Measurements from ENCODE around the gene PARD3B. TPM values are rescaled to one million over a fixed set of nuclear protein-coding genes. Genes with fewer than 3 reads are reported as not detected.

PARD3B gene
- polyA plus RNA-seq, 1 donor = 37.4 TPM

DNA sequence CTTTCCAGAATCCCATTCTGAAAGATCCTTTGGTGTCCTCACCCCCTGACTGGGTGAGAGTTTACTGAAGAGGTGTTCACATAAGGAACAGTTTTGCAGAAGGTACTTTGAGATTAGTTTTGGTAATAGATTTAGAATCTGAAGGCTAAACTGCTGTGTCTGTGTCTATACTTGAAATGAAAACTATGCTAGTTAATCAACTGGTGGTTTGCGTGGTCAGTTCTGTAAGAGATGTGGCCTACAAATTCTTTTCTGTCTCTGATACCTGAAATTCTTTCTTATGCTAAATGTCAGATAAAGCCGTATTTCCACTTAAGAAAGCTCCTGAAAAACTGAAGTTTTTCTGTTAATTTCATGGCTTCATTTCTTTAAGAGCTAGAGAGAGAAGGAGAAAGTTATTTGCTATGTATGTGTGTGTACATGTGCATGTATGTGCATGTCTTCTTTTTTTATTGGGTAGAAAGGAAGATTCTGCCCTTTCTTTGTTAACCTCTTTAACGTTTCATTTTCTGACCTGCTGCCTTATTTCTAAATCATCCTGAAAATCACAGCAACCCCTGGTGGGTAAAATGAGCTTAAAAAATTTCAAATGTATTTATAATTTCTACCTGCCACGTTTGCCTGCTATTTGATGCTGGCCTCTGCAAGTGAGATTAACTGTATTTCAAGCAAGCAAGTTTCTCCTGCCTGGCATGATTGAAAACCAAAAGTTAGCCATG, 585.0 kb downstream of the PARD3B start:
- no peak for DNase-seq

DNA sequence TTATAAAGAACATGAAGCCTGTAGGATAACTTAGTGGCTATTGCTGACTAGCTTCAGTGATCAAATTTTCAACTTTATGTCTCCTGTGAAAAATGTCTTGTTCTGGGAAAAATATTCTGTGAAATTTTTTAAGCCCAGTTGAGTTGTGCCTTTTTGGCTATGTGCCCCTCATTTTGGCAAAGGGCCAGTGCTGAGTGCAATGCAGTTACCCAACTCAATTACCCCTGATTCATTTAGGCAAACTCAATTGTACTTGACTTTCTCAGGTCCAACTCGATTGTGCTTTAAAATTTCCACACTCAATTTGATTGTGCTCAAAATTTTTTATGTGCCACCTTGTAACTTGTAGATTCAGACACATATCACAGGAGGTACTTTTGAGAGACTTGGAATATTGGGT, 588.3 kb downstream of the PARD3B start:
- no peak for DNase-seq

DNA sequence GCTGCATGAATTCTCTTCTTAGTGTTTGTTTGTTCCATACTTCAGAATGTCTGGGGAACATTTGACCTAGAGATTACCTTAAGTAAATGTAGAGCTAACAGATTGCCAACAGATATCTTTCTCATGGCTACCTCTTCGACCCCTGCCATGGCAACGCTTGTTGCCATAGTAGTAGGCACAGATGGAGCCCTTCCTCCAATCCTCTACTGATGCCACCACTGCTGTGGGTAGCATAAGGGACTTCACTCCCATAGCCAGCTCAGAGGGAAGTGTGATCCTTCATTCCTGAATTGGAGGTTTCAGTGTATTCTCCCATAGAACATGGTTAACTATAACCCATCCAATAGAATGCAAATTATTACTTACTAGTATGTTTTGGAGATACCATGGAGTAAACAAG, 593.5 kb downstream of the PARD3B start:
- DNase-seq = no peak

DNA sequence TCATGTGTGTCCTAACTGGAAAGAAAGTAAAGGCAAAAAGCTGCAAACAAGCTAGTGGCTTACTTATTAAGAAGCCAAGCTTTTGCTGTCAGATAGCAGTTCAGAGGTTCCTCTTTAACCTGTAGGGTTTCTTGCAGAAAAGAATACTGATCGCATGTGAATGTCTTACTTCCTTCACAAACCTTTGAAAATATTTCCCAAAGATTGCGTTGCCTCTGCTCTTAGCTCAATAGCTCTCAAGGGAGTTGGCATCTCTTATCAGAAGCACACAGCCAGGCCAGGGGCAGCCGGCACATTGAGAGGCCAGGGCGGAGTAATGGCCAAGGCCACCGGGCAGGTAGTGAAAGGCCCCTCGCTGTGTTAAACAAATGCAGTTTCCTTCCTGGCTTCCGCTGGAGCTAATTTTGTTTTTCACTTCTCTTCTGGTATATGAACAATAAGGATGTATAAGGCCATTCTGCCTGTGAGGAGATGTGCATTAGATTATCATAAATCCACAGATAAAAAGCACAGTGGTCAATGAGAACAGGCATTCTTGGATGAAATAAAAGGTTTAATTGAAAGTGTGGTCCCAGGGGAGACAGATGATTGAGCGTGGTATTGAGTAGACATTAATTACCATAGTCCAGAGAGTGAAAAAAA, 594.7 kb downstream of the PARD3B start:
- DNase-seq = no peak

DNA sequence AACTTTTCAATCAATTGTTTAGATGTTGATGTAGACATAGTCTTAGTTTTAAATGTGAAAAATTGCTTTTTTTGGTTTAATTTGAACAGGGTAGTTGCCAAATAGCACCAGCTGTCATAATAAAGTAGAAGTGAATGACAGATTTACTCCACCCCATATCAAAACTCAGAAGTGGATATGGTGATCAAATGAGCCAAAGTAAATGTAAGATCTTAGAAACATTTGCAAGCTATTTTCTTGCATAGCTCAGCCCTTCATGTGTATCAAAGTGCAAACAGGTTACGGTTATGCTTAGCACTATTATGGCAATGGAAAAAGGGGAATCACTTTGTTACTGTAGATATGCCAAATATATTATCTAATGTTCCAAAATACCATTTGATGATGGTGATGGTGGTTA, 596.1 kb downstream of the PARD3B start:
- no peak for DNase-seq

DNA sequence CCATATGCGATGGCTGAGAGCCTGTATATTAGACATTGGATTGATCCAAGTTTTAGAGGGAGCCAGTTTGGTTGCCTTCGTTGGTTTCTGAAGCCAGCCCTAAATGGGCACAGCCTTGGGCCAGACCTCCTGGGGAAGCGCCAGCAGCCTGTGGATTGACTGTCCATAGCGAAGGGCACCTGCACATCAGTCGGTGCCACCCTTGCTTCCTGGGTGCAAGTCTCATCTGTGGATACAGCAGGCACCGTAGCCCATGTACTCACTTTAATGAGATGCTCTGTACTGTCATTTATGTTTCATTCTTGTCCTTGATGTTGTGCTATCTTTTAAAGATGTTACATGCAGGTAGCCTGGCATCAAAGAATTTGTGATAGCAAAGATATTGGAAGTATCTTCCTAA, 600.6 kb downstream of the PARD3B start:
- DNase-seq = no peak

DNA sequence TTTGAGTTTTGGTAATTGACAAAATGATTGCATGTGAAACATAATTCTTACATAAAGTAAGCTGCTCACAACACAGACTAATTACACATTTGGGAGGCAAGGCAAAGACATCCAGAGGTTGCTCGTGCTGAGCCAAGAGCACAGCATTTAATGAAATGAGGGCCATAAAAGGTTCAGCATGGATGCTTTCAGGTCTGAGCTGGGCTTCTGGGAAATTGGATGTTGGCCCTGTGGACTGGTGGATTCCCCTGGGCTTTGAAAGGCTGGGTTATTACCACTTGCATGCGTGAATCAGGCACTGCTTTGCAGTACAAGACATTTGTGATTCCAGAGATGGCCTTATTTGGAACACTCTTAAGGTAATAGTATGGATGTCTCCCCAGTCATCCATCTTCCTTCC, 603.5 kb downstream of the PARD3B start:
- no peak for DNase-seq

DNA sequence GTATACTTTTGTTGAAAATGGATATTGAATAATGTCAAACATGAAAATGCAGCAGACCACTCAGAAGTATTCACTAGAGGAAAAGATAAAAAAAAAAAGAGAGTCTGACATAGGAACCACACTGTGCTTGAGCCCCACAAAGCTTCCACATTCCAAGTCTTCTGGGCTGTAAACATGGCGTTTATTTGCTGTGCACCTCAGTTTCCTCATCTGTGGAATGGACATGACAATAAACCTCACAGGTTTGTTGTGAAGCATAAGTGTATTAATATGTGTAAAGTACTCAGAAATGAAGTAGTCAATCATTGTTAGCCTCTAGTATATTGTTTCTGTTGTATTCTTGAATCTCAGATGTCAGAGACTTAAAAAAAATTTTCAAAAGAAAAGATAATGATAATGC, 611.2 kb downstream of the PARD3B start:
- DNase-seq = no peak

DNA sequence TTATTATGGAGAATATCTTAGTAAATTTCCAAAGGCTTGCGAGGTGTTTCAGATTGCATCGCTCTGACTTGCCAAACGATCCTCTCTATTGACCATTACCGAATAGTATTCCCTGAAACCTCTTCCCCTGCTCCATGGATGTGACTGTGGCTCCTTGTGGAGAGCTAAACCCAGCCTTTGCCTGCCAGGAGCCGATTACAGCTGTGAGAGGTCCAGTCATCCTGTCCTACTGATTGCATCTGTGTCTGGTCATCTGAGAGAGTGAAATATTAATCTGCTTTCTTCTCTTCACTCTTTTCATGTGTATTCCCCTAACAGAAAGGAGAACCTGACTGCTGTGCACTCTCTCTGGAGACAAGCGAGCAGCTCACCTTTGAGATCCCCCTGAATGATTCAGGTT, 613.1 kb downstream of the PARD3B start:
- DNase-seq = no peak

DNA sequence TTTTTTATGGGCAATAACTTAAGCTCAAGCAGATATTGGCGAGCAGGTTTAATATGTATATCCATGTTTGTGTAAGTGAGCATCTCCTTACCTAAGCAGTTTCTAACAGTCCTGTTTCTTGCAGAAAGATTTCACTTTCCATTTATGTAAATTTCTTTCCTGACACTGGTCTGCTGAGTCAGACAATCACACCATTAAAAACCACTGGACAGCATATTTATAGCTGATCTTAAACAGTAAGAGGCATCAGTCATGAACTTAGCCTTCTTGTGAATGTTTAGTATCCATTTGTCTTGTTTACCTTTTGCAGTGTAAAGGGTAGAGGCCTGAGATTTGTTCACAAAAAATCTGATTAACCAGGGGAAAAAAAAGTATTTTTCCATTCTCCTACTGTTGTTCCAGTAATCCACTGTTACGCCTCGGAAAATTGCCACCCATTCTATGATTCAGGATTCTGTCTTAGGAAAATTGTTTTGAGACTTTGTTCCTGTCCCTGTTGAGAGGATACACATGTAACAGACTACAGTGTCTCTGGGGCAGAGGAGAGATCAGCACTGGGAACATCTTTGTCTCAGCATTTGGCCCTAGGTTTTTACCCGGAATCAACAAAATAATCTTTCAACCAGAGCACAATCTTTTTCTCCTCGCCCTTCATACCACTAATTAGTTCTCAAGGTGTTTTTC, 616.0 kb downstream of the PARD3B start:
- no peak for DNase-seq

DNA sequence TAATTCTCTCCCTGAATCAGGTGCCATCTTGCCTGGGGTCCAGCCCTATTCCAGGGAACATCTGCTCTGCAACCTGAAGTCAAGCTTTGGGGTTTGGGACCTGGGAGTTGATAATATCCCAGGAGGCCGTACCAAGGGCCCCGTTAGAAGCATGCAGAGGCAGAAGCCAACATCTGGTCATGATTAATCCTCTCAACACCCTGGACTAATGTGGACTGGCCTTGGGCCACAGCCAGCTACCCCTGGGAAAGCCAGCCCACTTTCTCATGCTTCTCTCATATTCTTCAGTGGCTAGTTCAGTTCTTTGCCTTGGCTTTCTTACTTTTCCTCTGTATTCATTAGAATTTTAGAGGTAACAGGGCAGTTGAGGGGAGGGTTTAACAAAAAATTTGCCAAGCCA, 621.5 kb downstream of the PARD3B start:
- DNase-seq = no peak

DNA sequence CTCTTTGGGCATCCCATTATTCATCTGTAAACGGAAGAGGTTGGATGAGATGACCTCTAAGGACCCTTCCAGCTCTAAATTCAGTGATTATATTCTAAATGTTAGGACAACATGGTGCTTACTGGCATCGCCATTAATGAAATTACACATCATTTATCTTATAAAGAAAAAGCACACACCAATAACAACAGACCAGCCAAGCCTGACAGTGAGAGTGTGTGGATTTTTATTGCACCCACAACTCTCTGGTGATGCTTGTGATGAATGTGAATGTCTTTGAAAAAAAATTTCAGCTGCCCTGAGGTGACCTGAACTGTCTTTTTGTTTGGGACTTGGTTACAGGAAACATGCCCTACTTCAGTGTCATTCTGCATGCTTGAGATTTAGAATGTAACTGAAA, 623.7 kb downstream of the PARD3B start:
- no peak for DNase-seq

DNA sequence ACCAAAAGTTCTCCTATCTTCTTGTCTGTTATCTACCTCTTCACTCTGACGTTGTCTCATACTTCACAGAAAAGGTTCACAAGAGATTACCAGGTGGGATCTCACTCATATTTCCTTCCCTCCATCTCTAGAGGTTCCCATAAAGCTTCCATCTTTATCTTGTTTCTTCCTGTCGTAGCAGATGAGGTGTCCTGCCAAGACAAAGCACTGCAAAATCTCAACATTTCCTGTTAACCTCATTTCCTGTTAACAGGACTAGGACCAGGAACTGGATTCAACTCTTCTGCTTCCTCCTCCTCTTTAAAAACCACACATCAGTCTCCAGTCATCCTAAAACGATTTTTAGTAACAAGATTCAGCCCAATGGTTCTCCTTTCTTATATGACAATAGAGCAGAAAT, 624.2 kb downstream of the PARD3B start:
- DNase-seq = no peak

DNA sequence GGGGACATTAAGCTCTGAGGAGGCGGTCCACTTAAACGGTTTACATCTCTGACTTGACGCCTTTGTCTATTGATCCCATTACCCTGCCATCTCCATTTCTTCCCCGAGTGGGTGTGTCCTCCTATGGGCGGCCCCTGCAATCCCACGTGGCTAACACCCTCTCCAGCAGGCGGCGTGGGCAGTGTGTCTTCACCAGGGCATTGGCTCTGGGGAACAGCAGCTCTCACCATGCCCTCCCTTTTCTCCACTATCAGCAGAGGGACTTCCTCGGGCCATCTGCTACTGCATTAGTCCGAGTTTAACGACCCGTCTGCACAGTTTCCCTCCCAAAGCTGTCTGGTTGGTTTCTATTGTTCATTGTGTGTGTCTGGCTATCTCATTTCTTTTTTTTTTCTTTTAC, 625.1 kb downstream of the PARD3B start:
- no peak for DNase-seq

DNA sequence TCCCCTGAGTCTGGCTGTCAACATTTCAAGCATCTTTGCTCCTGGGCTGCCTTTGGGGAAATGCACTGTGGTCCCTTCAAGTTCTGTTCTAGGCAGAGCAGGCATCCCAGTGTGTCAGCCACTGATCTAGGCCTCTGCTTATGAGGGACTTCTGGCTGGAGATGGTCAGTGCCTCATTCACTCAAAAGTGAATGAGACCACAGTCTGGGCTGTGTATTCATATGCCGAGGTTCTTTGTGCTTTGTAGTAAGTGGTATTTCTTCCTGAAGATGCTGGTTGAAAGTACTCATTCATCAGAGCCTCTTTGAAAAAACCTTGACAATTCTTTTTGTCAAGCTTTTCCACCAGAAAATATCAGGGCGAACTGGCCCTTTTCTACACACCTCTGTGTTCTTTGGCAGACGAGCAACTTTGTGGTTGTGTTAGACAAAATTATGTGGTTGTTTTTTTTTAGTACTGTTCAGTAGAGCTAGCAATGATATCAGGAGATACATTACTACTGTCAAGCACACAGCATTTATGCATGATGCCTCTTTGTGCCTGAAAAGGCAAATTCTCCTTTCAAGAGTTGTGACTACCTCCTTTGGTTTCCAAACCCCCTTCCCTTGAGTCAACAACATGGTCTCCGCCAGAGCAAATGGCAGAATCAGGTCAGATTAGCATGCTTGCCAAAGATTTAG, 626.1 kb downstream of the PARD3B start:
- DNase-seq = no peak

DNA sequence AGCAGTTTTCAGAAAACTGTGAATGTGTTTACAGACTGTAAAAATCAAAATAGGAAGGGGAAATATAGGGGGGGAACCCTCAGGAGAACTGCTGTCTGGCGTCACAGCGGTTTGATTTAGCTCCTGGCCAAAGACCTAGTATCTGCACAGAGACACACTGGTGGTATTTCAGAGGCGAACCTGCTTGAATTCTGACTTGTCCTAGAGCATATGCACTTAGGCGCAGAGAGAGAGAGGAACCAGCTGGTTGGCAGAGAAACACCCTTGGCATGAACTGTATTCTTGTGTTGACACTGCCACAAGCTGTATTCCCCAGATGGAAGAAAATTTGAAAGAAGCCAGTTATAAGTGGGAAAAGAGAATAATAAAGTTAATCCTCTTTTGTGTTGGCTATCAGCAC, 630.6 kb downstream of the PARD3B start:
- no peak for DNase-seq

DNA sequence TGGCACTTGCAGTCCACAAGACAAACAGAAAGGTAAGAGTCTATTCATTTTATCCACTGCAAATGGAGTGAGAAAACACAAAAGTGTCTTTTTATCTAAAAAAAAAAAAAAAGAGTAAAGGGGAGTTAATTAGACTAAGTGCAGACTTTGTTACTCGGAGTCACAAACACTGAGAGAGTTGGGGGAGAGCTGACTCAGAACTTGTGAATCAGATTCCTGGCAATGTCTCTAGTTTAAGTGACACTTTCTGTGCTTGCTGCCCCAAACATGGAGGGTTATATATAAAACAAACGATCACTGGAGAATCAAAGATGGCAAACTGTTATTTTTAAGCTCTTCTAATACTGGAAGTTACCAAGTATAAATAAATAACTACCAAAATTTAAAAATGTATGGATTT, 631.3 kb downstream of the PARD3B start:
- DNase-seq = no peak

DNA sequence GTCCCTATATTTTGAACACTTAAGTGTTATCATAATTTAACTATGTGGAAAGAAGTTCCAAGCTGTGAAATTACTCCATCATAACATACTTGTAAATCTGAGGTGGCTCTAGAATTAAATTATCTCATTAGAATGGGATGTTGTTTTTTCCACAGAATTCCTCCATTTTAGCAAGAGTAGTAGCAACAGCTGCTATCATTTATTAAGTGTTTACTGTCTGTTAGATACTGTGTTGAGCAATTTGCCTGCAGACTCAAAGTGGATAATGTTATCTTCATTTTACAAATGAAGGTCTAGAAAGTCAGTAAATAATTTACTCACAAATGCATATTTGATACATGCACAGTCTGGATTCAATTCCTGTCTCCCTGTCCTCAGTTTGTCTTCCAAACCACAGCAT, 632.3 kb downstream of the PARD3B start:
- no peak for DNase-seq

DNA sequence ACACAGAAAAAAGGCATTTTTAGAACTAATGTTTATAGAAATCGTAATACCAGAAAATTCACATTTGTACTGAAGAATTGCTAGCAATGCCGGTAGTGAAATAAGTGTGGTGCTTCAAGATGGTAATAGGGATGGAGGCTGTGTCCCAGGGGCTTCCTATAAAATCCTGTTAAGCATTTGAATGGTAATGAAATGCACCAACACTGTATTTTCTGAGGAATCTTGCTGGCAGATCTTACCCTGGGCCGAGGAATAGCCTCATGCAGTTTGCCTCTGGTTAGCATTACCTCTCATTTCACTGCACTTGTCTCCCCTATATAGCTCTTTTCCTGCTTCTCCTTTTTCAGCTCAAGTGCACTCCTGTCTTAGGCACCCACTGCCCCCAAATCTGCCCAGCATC, 635.5 kb downstream of the PARD3B start:
- no peak for DNase-seq

DNA sequence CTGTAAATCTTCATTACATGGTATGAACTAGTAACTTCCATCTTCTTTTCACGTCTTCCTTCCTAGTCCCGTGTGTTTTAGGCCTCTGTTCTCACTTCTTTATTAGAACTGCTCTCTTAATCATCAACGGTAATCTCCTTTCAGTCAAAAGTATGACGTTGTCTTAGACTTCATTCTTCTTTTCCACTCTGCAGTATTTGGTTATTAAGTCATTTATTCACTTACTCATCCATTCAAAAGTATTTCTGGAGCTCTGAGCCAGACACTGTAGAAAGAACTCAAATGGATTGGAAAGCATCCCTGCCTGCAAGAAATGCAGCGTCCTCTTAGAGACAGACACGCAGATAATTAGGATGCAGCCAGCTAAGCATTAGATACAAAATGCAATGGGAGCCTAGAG, 642.5 kb downstream of the PARD3B start:
- DNase-seq = no peak

DNA sequence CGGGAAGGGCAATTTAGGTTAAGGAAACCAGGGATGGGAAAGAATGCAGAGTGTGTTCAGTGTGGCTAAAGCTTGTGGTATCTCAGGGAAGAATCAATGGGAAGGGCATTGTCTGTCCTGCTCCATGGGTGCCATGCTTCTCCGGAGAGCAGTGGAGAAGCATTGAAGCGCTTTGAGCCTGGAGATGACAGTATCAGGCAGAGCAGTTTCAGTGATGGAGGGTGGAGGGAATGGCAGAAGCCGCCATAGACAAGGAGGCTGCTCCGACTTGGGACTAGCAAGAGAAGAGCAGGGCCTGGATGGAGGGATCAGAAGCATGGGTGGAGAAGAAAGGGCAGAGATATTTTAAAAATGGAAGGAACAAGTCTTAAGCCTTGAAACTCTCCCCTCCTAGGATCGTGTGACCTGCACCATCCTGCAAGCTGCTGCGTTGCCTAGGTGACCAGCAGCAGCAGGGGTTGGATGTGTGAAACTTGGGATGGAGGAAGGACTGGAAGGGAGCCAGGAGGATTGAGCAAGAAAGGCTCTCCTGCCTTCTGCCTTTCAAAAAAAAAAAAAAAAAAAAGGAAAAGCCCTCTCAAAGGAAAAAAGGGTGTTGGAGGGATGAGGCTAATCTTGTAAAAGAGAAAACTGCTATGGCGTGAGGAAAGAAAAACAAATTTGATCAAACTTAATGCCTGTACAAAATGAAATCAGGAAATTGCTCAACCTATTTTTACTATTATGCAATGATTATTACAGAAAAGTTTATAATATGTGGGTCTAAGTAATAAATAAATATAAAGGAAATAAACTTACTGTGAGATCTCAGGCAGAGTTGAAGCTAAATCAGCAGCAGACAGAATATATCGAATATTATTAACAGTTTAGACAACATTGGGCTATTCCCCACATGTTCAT, 643.2 kb downstream of the PARD3B start:
- no peak for DNase-seq

DNA sequence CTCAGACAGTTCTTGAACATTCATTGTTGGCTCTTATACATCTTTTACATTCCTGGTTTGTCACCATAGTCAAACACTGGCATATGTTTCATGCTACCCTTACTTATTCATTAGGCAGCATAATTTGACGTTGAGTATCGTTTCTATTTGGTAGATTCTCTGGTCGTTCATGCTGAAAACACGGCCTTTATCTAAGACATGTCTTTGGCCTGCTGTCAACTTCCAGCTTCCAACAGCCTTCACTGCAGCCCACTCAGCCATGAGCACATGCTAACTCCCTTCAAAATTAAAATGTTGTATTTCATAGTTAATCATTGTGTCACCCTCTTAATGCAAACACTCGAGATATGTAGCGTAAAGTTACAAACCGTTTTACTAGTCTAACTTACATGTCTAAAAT, 644.0 kb downstream of the PARD3B start:
- DNase-seq = no peak

All from left kidney (tissue), 2 donors.